Inferior parietal cortex (tissue), 1 donor: Measurements from ENCODE around the gene ZBTB33.

Experiments used
- DNase-seq: peaks from one replicate; pipeline ENCODE4 v3.0.0-alpha.2; 2016; ENCODE audit errors: extremely low spot score

Gene ZBTB33

GRCh38 chrX:120305531-120306141 is 55.0 kb downstream of the ZBTB33 start:
- DNase-seq, result no peak

- DNase-seq, result no peak
Observed at GRCh38 chrX:120306630-120307029, 56.0 kb downstream of the ZBTB33 start.
